ENCODE measurements around the gene IMP3.

GRCh38 chr15:75620058-75620820 is 19.8 kb downstream of the IMP3 start:
- TF ChIP-seq POLR2AphosphoS5 (IDR thresholded peaks at IDR 0.05; ENCODE audit: low read depth, low read length) (no peak), CTCF (IDR thresholded peaks at IDR 0.05) (no peak), TAF1 (IDR thresholded peaks at IDR 0.05; ENCODE audit: borderline replicate concordance, low read depth, low read length) (no peak), CHD2 (IDR thresholded peaks at IDR 0.05; ENCODE audit: low read length, partially characterized antibody) (no peak), EZH2phosphoT487 (IDR thresholded peaks at IDR 0.05; ENCODE audit: borderline replicate concordance, low read depth) (no peak), GABPA (IDR thresholded peaks at IDR 0.05; ENCODE audit: low read depth) (no peak), SMC3 (IDR thresholded peaks at IDR 0.05; ENCODE audit: low read depth, low read length) (no peak), REST (IDR thresholded peaks at IDR 0.05; ENCODE audit: low read depth, low read length) (no peak)

Measured in SK-N-SH (cell line).